ENCODE data around the gene CD8A.

CD8A gene

GRCh38 chr2:86785456-86785855 lies 5.3 kb downstream of the CD8A start:
- TF ChIP-seq, protein P1, sequence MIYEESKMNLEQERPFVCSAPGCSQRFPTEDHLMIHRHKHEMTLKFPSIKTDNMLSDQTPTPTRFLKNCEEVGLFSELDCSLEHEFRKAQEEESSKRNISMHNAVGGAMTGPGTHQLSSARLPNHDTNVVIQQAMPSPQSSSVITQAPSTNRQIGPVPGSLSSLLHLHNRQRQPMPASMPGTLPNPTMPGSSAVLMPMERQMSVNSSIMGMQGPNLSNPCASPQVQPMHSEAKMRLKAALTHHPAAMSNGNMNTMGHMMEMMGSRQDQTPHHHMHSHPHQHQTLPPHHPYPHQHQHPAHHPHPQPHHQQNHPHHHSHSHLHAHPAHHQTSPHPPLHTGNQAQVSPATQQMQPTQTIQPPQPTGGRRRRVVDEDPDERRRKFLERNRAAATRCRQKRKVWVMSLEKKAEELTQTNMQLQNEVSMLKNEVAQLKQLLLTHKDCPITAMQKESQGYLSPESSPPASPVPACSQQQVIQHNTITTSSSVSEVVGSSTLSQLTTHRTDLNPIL (CRISPR knock-in tag; IDR thresholded peaks at IDR 0.05; ENCODE audit: low read depth), result no peak
- TF ChIP-seq TOX (CRISPR knock-in tag; IDR thresholded peaks at IDR 0.05; ENCODE audit: borderline replicate concordance), result no peak
- TF ChIP-seq GLIS3 (CRISPR knock-in tag; IDR thresholded peaks at IDR 0.05), result no peak
- TF ChIP-seq ESRRG (CRISPR knock-in tag; IDR thresholded peaks at IDR 0.05), result no peak
- TF ChIP-seq ZFP30 (CRISPR knock-in tag; IDR thresholded peaks at IDR 0.05), result no peak
- TF ChIP-seq SNAI2 (CRISPR knock-in tag; IDR thresholded peaks at IDR 0.05), result no peak
- TF ChIP-seq, protein P2, sequence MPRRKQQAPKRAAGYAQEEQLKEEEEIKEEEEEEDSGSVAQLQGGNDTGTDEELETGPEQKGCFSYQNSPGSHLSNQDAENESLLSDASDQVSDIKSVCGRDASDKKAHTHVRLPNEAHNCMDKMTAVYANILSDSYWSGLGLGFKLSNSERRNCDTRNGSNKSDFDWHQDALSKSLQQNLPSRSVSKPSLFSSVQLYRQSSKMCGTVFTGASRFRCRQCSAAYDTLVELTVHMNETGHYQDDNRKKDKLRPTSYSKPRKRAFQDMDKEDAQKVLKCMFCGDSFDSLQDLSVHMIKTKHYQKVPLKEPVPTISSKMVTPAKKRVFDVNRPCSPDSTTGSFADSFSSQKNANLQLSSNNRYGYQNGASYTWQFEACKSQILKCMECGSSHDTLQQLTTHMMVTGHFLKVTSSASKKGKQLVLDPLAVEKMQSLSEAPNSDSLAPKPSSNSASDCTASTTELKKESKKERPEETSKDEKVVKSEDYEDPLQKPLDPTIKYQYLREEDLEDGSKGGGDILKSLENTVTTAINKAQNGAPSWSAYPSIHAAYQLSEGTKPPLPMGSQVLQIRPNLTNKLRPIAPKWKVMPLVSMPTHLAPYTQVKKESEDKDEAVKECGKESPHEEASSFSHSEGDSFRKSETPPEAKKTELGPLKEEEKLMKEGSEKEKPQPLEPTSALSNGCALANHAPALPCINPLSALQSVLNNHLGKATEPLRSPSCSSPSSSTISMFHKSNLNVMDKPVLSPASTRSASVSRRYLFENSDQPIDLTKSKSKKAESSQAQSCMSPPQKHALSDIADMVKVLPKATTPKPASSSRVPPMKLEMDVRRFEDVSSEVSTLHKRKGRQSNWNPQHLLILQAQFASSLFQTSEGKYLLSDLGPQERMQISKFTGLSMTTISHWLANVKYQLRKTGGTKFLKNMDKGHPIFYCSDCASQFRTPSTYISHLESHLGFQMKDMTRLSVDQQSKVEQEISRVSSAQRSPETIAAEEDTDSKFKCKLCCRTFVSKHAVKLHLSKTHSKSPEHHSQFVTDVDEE (CRISPR knock-in tag; IDR thresholded peaks at IDR 0.05), result no peak
- no peak for TF ChIP-seq ISL1 (CRISPR knock-in tag; IDR thresholded peaks at IDR 0.05)
- TF ChIP-seq ZC3H10 (CRISPR knock-in tag; IDR thresholded peaks at IDR 0.05), result no peak
- TF ChIP-seq, protein P3, sequence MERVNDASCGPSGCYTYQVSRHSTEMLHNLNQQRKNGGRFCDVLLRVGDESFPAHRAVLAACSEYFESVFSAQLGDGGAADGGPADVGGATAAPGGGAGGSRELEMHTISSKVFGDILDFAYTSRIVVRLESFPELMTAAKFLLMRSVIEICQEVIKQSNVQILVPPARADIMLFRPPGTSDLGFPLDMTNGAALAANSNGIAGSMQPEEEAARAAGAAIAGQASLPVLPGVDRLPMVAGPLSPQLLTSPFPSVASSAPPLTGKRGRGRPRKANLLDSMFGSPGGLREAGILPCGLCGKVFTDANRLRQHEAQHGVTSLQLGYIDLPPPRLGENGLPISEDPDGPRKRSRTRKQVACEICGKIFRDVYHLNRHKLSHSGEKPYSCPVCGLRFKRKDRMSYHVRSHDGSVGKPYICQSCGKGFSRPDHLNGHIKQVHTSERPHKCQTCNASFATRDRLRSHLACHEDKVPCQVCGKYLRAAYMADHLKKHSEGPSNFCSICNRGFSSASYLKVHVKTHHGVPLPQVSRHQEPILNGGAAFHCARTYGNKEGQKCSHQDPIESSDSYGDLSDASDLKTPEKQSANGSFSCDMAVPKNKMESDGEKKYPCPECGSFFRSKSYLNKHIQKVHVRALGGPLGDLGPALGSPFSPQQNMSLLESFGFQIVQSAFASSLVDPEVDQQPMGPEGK (CRISPR knock-in tag; IDR thresholded peaks at IDR 0.05; ENCODE audit: borderline replicate concordance), result no peak
- TF ChIP-seq RARB (CRISPR knock-in tag; IDR thresholded peaks at IDR 0.05), result no peak
- TF ChIP-seq, protein P4, sequence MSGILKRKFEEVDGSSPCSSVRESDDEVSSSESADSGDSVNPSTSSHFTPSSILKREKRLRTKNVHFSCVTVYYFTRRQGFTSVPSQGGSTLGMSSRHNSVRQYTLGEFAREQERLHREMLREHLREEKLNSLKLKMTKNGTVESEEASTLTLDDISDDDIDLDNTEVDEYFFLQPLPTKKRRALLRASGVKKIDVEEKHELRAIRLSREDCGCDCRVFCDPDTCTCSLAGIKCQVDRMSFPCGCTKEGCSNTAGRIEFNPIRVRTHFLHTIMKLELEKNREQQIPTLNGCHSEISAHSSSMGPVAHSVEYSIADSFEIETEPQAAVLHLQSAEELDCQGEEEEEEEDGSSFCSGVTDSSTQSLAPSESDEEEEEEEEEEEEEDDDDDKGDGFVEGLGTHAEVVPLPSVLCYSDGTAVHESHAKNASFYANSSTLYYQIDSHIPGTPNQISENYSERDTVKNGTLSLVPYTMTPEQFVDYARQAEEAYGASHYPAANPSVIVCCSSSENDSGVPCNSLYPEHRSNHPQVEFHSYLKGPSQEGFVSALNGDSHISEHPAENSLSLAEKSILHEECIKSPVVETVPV (CRISPR knock-in tag; IDR thresholded peaks at IDR 0.05), result no peak
- no peak for TF ChIP-seq TCF4 (CRISPR knock-in tag; IDR thresholded peaks at IDR 0.05; ENCODE audit: borderline replicate concordance)
- TF ChIP-seq ZNF565 (CRISPR knock-in tag; conservative IDR thresholded peaks at IDR 0.05; ENCODE audit: low read depth), result no peak
- TF ChIP-seq BACH2 (CRISPR knock-in tag; IDR thresholded peaks at IDR 0.05; ENCODE audit: borderline replicate concordance), result no peak
- no peak for ATAC-seq

DNA sequence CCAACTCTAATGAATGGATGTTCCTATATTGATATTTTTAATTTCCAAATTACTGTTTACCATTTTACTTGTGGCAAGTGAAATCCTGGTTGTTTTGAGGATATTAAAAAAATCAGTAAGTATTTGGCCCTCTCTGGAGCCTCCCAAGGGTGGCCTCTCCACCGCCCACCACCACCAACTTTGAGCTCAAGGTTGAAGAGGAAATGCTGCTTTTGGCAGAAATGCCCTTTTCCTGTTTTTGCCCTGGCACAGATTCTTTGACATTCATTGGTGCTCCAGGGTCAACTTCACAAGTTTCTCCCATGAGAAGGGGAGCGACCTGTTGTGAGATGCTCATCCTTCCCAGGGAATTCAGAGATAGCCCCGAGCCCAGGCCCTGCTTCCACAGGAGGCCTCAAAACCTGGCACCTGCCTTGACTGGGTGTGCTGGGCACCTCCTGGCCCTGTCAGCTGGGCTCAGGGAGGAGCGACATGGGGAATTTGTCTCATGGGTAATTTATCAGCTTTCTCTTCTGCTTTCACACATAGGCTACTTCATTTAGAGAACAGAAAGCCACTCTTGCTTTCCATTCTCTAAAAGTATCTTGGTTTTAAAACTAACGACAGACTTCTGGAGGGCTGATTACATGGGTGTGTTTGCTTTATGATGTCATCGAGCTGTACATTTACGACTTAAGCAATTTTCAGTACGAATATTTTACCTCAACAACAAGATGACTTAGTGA lies 6.9 kb downstream of the CD8A start:
- no peak for ATAC-seq
- TF ChIP-seq PPARA (CRISPR knock-in tag; IDR thresholded peaks at IDR 0.05; ENCODE audit: borderline replicate concordance), result no peak
- TF ChIP-seq, protein P1 (CRISPR knock-in tag; IDR thresholded peaks at IDR 0.05; ENCODE audit: low read depth), result no peak
- no peak for TF ChIP-seq ESRRG (CRISPR knock-in tag; IDR thresholded peaks at IDR 0.05)
- no peak for TF ChIP-seq ZC3H10 (CRISPR knock-in tag; IDR thresholded peaks at IDR 0.05)
- no peak for TF ChIP-seq TCF4 (CRISPR knock-in tag; IDR thresholded peaks at IDR 0.05; ENCODE audit: borderline replicate concordance)
- no peak for TF ChIP-seq ZNF565 (CRISPR knock-in tag; conservative IDR thresholded peaks at IDR 0.05; ENCODE audit: low read depth)
- no peak for TF ChIP-seq CSDC2 (CRISPR knock-in tag; IDR thresholded peaks at IDR 0.05)

DNA sequence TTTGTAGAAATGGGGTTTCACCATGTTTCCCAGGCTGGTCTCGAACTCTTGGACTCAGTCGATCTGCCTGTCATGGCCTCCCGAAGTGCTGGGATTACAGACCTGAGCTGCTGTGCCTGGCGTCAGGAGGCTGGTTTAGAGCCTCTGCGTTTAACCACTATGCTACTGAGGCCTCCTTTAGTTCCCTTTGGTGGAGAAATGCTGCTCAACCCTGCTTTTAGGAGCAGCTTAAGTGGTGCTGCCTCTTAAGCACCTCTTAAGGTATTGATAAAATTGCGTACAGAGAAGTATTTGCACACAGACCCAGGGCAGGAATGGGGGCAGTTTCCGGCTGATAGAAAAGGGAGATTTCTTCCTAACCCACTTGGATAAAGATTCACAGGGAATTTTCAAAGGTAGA lies 8.0 kb downstream of the CD8A start:
- ATAC-seq, result no peak
- TF ChIP-seq ISL1 (CRISPR knock-in tag; IDR thresholded peaks at IDR 0.05) (no peak), BACH2 (CRISPR knock-in tag; IDR thresholded peaks at IDR 0.05; ENCODE audit: borderline replicate concordance) (no peak), ESRRG (CRISPR knock-in tag; IDR thresholded peaks at IDR 0.05) (no peak), ZFP3 (CRISPR knock-in tag; IDR thresholded peaks at IDR 0.05) (no peak), PPARA (CRISPR knock-in tag; IDR thresholded peaks at IDR 0.05; ENCODE audit: borderline replicate concordance) (no peak), ZNF70 (CRISPR knock-in tag; IDR thresholded peaks at IDR 0.05) (no peak), ZNF565 (CRISPR knock-in tag; conservative IDR thresholded peaks at IDR 0.05; ENCODE audit: low read depth) (no peak), TCF4 (CRISPR knock-in tag; IDR thresholded peaks at IDR 0.05; ENCODE audit: borderline replicate concordance) (no peak), ZFP30 (CRISPR knock-in tag; IDR thresholded peaks at IDR 0.05) (no peak), GLIS3 (CRISPR knock-in tag; IDR thresholded peaks at IDR 0.05) (no peak), TOX (CRISPR knock-in tag; IDR thresholded peaks at IDR 0.05; ENCODE audit: borderline replicate concordance) (no peak), SNAI2 (CRISPR knock-in tag; IDR thresholded peaks at IDR 0.05) (no peak)
- TF ChIP-seq, protein P3 (CRISPR knock-in tag; IDR thresholded peaks at IDR 0.05; ENCODE audit: borderline replicate concordance), result no peak
- TF ChIP-seq, protein P4 (CRISPR knock-in tag; IDR thresholded peaks at IDR 0.05), result no peak
- TF ChIP-seq, protein P2 (CRISPR knock-in tag; IDR thresholded peaks at IDR 0.05), result no peak

All from SK-N-SH treated with all-trans-retinoic acid at 6 μM for 48 hours (cell line).